Smooth muscle cell (in vitro differentiated cells): ENCODE results near the gene ARRB1. TPM values are rescaled to one million over a fixed set of nuclear protein-coding genes. Genes with fewer than 3 reads are reported as not detected.

Source experiments
- DNase-seq: peaks from one replicate; lab custom pipeline; 2025; ENCODE audit not compliant: unreplicated experiment; lab: John Stamatoyannopoulos, UW
- H2AFZ ChIP-seq: fragments of 200-600 bp; sonication (generic); 2 replicates; pipeline ENCODE4 v1.6.0; 2016; ENCODE audit warnings: antibody characterized with exemption, low read depth, mild to moderate bottlenecking
- H3F3A ChIP-seq: fragments of 200-600 bp; sonication (generic); 2 replicates; pipeline ENCODE4 v1.6.0; 2017; ENCODE audit warnings: antibody characterized with exemption, low read depth
- H3K27ac ChIP-seq: fragments of 200-600 bp; sonication (generic); 2 replicates; pipeline ENCODE4 v1.5.1; 2016; ENCODE audit warnings: low read depth, mild to moderate bottlenecking
- H3K27me3 ChIP-seq: fragments of 200-600 bp; sonication (generic); 2 replicates; pipeline ENCODE4 v1.6.1; 2016; ENCODE audit warnings: low read depth, mild to moderate bottlenecking
- H3K36me3 ChIP-seq: fragments of 200-600 bp; sonication (generic); 2 replicates; pipeline ENCODE4 v1.5.1; 2016; ENCODE audit warnings: low read depth
- H3K4me1 ChIP-seq: fragments of 200-600 bp; sonication (generic); 2 replicates; pipeline ENCODE4 v1.5.1; 2016; ENCODE audit warnings: low read depth
- H3K4me2 ChIP-seq: fragments of 200-600 bp; sonication (generic); 2 replicates; pipeline ENCODE4 v1.6.0; 2016; ENCODE audit warnings: mild to moderate bottlenecking
- H3K4me3 ChIP-seq: fragments of 200-600 bp; sonication (generic); 2 replicates; pipeline ENCODE4 v1.5.1; 2016; ENCODE audit warnings: mild to moderate bottlenecking
- H3K79me2 ChIP-seq: fragments of 200-600 bp; sonication (generic); 2 replicates; pipeline ENCODE4 v1.6.0; 2016; ENCODE audit warnings: low read depth, mild to moderate bottlenecking
- H3K9ac ChIP-seq: fragments of 200-600 bp; sonication (generic); 2 replicates; pipeline ENCODE4 v1.6.0; 2016; ENCODE audit warnings: low read depth
- H3K9me3 ChIP-seq: fragments of 200-600 bp; sonication (generic); replicated peaks from 2 replicates; pipeline ENCODE4 v1.5.1; 2016; ENCODE audit warnings: low read depth
- H4K20me1 ChIP-seq: fragments of 200-600 bp; sonication (generic); 2 replicates; pipeline ENCODE4 v1.6.0; 2016; ENCODE audit warnings: low read depth
- WGBS: methylation state at CpG from one replicate; pipeline ENCODE4 v1.1.7; 2016; ENCODE audit warnings: low lambda C conversion rate; 5-methylcytosine and 5-hydroxymethylcytosine counted together
- polyA plus RNA-seq: library from polyadenylated mRNA; unstranded; fragments of >200 nt; fragmentation: Nextera tagmentation; extraction: Ambion mirVana; gene quantifications from 2 replicates; pipeline ENCODE4 v1.2.1, GENCODE V29; 2016
- total RNA-seq: library from RNA; depleted of rRNA; stranded (reverse); fragments of >200 nt; gene quantifications from 2 replicates; pipeline ENCODE4 v1.2.3, GENCODE V29; 2014
- TF ChIP-seq, protein P1 (sequence below): fragments of 200-600 bp; sonication (generic); IDR thresholded peaks from 2 replicates; pipeline ENCODE4 v1.5.1; 2017; ENCODE audit warnings: borderline replicate concordance, mild to moderate bottlenecking, antibody characterized with exemption; ENCODE audit not compliant: insufficient read depth, poor library complexity, severe bottlenecking

ARRB1 gene
- total and polyA plus RNA-seq, 2 experiments from 2014 or later, result 4.6 to 16.9 TPM

DNA sequence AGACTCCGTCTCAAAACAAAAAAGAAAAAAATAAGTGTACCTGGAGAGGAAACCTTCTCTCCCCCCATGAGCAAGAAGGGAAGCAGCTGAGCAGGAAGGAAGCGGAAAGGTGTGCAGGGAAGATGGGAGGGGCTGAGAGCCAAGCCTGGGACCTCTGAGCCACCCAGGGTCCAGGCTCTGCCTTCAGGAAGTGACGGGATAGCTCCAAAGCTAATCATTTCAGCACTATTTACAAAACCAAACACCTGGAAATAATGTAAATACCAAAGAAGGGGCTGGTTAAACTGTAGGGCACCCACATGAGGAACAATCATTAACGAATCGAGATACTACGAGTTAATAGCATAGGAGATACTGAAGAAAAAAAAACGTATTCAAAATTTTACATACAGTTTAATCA is 27.9 kb downstream of the ARRB1 start:
- 93% methylated on average over 7 of the region's 7 CpGs for WGBS
- no peak overlapping the region for H3K4me3 ChIP-seq
- peaks cover 13% of the 10 kb centered on the region for H3F3A ChIP-seq
- H3K36me3 ChIP-seq, result no peaks in the 10 kb centered on the region
- no peaks in the 10 kb centered on the region for H3K9me3 ChIP-seq
- TF ChIP-seq, protein P1, sequence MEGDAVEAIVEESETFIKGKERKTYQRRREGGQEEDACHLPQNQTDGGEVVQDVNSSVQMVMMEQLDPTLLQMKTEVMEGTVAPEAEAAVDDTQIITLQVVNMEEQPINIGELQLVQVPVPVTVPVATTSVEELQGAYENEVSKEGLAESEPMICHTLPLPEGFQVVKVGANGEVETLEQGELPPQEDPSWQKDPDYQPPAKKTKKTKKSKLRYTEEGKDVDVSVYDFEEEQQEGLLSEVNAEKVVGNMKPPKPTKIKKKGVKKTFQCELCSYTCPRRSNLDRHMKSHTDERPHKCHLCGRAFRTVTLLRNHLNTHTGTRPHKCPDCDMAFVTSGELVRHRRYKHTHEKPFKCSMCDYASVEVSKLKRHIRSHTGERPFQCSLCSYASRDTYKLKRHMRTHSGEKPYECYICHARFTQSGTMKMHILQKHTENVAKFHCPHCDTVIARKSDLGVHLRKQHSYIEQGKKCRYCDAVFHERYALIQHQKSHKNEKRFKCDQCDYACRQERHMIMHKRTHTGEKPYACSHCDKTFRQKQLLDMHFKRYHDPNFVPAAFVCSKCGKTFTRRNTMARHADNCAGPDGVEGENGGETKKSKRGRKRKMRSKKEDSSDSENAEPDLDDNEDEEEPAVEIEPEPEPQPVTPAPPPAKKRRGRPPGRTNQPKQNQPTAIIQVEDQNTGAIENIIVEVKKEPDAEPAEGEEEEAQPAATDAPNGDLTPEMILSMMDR, result no peak
- no peak overlapping the region for H3K27ac ChIP-seq
- peaks cover 58% of the 10 kb centered on the region for H4K20me1 ChIP-seq
- no peak overlapping the region for H3K4me2 ChIP-seq
- H2AFZ ChIP-seq, result no peak overlapping the region
- no peak for DNase-seq
- H3K4me1 ChIP-seq, result no peaks in the 10 kb centered on the region
- H3K9ac ChIP-seq, result no peak overlapping the region
- peaks cover 27% of the 10 kb centered on the region for H3K79me2 ChIP-seq
- H3K27me3 ChIP-seq, result no peaks in the 10 kb centered on the region

DNA sequence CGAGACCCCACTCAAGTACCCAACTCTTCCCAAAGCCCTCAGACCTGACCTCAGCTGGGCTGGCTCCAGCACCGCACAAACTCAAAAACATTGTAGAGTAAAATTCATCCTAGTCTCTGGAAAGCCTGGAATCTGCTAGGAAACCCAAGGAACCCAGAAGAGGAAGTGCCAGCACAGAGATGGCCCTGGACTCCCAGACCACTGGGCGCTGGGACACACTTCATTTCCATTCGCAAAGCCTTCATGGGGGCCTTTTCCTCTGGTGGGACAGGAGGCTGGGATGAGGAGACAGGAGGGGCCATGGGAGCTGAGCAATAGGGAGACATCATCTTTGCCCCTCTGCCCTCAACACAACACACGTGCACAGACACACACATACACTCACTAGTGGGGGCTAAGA is 30.8 kb downstream of the ARRB1 start:
- H3K79me2 ChIP-seq, result peaks cover 20% of the 10 kb centered on the region
- WGBS, result 92% methylated on average over 5 of the region's 5 CpGs
- TF ChIP-seq, protein P1, result no peak

DNA sequence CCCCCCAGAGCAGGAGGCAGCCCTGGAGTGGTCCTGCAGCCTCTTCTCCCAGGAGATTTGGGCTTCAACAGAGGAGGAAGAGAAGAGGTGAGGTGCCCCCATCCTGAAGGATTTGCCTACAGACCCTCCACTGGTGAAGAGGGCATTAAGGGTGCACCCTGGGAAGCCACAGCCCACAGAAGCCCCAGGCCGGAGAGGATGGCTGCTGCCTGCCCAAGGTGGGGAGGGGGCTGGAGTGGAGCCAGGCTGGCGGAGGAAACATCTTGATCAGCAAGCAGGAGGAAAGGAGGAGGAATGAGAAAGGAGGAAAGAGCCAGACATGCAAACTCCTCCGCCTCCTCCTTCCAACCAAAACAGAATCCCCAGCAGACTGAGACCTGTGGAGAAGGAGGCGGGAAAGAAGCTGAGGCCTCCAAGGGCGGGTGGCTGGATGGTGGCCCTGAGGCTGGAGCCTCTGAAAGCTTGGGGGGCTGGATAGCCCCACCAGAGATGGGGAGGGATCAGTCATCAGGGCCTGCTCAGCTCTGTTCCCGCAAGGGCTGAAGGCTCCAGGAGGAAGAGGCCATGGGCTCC is 31.3 kb downstream of the ARRB1 start:
- Histone ChIP-seq H3K27ac (no peak overlapping the region), H3K36me3 (no peaks in the 10 kb centered on the region), H3F3A (peaks cover 2% of the 10 kb centered on the region), H2AFZ (no peak overlapping the region), H3K4me2 (no peak overlapping the region), H3K9ac (no peak overlapping the region), H3K4me1 (no peaks in the 10 kb centered on the region), H3K27me3 (no peaks in the 10 kb centered on the region), H3K4me3 (no peak overlapping the region), H3K9me3 (no peaks in the 10 kb centered on the region), H3K79me2 (peaks cover 20% of the 10 kb centered on the region), H4K20me1 (peaks cover 65% of the 10 kb centered on the region)
- TF ChIP-seq, protein P1, result no peak
- WGBS, result 87% methylated on average over 6 of the region's 6 CpGs
- DNase-seq, result no peak

More for the DNA sequence above, 30.8 kb downstream of the ARRB1 start:
- H3K9ac ChIP-seq, result no peak overlapping the region
- H3K4me3 ChIP-seq, result no peak overlapping the region
- DNase-seq, result no peak
- no peak overlapping the region for H3K27ac ChIP-seq
- H3K27me3 ChIP-seq, result no peaks in the 10 kb centered on the region
- no peaks in the 10 kb centered on the region for H3K9me3 ChIP-seq
- H3K4me1 ChIP-seq, result no peaks in the 10 kb centered on the region
- no peak overlapping the region for H3K4me2 ChIP-seq
- peaks cover 67% of the 10 kb centered on the region for H4K20me1 ChIP-seq
- H3F3A ChIP-seq, result peaks cover 7% of the 10 kb centered on the region
- no peaks in the 10 kb centered on the region for H3K36me3 ChIP-seq
- no peak overlapping the region for H2AFZ ChIP-seq

DNA sequence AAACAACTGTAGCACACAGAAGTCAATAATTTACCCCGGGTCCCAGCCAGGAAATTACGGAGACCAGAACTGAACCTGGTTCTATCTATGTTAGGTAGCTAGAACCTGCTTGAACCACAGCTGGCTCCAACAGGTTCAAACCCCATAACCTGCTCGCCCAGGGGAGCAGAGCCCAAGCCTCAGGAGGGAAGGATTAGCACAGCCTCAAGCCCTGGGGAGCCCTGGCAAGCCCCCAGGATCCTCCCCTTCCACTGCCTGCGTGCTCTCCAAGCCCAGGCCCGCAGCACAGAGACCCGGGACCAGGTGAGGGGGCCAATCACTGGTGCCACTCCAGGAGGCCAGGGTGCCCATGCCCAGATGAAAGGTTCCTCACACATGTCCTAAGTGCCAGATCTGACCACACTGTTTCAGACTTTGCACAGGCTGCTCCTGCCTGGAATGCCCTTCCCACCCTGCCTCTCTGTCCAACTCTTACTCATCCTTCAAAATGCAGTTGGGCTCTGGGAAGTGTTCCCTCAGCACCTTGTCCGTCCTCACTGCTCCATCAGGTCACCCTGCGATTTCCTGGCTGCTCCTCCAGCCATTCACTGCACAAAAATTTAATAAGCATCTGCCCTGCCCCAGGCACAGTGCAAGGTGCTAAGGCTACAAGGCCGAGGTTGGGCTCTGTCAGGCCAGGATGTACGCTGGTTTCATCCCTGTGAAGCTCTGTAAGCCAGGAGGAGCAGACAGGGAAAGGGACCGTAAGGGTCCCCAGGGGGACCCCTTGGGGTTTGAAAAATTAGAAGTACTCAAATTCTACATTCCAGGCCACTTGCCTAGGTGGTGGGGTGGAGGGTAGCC is 32.2 kb downstream of the ARRB1 start:
- H3K27me3 ChIP-seq, result no peaks in the 10 kb centered on the region
- no peaks in the 10 kb centered on the region for H3K4me1 ChIP-seq
- H3K4me3 ChIP-seq, result no peak overlapping the region
- peaks cover 61% of the 10 kb centered on the region for H4K20me1 ChIP-seq
- WGBS, result 91% methylated on average over 11 of the region's 11 CpGs
- no peaks in the 10 kb centered on the region for H3F3A ChIP-seq
- H3K9me3 ChIP-seq, result no peaks in the 10 kb centered on the region
- no peak for DNase-seq
- no peaks in the 10 kb centered on the region for H3K36me3 ChIP-seq
- no peak overlapping the region for H2AFZ ChIP-seq
- TF ChIP-seq, protein P1, result no peak
- H3K4me2 ChIP-seq, result no peak overlapping the region
- no peak overlapping the region for H3K9ac ChIP-seq
- peaks cover 20% of the 10 kb centered on the region for H3K79me2 ChIP-seq
- H3K27ac ChIP-seq, result no peak overlapping the region
